NCI-H1105 (cell line): ENCODE data around the gene ARHGAP15.

Experiments used
- DNase-seq: peaks from one replicate; lab custom pipeline; 2025; lab: John Stamatoyannopoulos, UW

The ARHGAP15 gene

GRCh38 chr2:143398781-143399180 is 269.6 kb downstream of the ARHGAP15 start:
- peak; percentile 84 for DNase-seq

GRCh38 chr2:143399631-143400069 is 270.4 kb downstream of the ARHGAP15 start:
- no peak for DNase-seq

GRCh38 chr2:143401861-143402260 is 272.6 kb downstream of the ARHGAP15 start:
- DNase-seq, result no peak

- DNase-seq, result no peak
These were observed 273.2 kb downstream of the ARHGAP15 start for GRCh38 chr2:143402451-143402850.

GRCh38 chr2:143410082-143410897 is 281.1 kb downstream of the ARHGAP15 start:
- no peak for DNase-seq

GRCh38 chr2:143415571-143415970 is 286.4 kb downstream of the ARHGAP15 start:
- DNase-seq, result no peak

GRCh38 chr2:143417428-143417827 is 288.2 kb downstream of the ARHGAP15 start:
- no peak for DNase-seq

GRCh38 chr2:143420313-143420712 is 291.1 kb downstream of the ARHGAP15 start:
- no peak for DNase-seq

- no peak for DNase-seq
These were observed 293.5 kb downstream of the ARHGAP15 start for GRCh38 chr2:143422681-143423080.

GRCh38 chr2:143425896-143426295 is 296.7 kb downstream of the ARHGAP15 start:
- DNase-seq, result no peak

- DNase-seq, result no peak
These were observed 297.1 kb downstream of the ARHGAP15 start for GRCh38 chr2:143426296-143426695.

GRCh38 chr2:143428700-143429099 is 299.5 kb downstream of the ARHGAP15 start:
- DNase-seq, result no peak

GRCh38 chr2:143429932-143430679 is 300.9 kb downstream of the ARHGAP15 start:
- no peak for DNase-seq

- no peak for DNase-seq
These were observed 302.1 kb downstream of the ARHGAP15 start for GRCh38 chr2:143431316-143431715.

GRCh38 chr2:143433251-143433650 is 304.0 kb downstream of the ARHGAP15 start:
- no peak for DNase-seq

GRCh38 chr2:143433840-143434239 is 304.6 kb downstream of the ARHGAP15 start:
- no peak for DNase-seq

GRCh38 chr2:143434445-143434844 is 305.2 kb downstream of the ARHGAP15 start:
- no peak for DNase-seq

GRCh38 chr2:143435131-143435530 is 305.9 kb downstream of the ARHGAP15 start:
- no peak for DNase-seq

- DNase-seq, result no peak
These were observed 307.7 kb downstream of the ARHGAP15 start for GRCh38 chr2:143436951-143437350.

GRCh38 chr2:143440411-143441012 is 311.3 kb downstream of the ARHGAP15 start:
- no peak for DNase-seq

- DNase-seq, result no peak
These were observed 313.0 kb downstream of the ARHGAP15 start for GRCh38 chr2:143442193-143442592.

- no peak for DNase-seq
These were observed 322.5 kb downstream of the ARHGAP15 start for GRCh38 chr2:143451642-143452281.
